Mammary epithelial cell (primary cell): Measurements from ENCODE around the gene SPTLC1.
"Not testable (repeated sequence)": the region's sequence is repeated elsewhere in the genome, so short reads cannot be mapped to it uniquely, and the experiment has no call there.

ENCODE experiments used
- CTCF ChIP-seq, 2 donors: IDR thresholded peaks in 1 of 2; conservative IDR thresholded peaks in 1 of 2; 2 replicates each; pipeline ENCODE4 v1.5.1; 2011 to 2012; ENCODE audit warnings: inconsistent platforms in 2 of 2, low read length in 2 of 2, mild to moderate bottlenecking in 2 of 2, control low read depth in 1 of 2, low read depth in 1 of 2; ENCODE audit not compliant: insufficient read depth in 1 of 2; ENCODE audit errors: extremely low read depth in 1 of 2
- EZH2 ChIP-seq: IDR thresholded peaks from 2 replicates; pipeline ENCODE4 v1.6.1; 2012; ENCODE audit warnings: low read length, inconsistent platforms, borderline replicate concordance

- TF ChIP-seq EZH2; CTCF (conservative IDR thresholded peaks at IDR 0.05 in 1 of 2, IDR thresholded peaks at IDR 0.05 in 1 of 2; ENCODE audit: extremely low read depth in 1 of 2, insufficient read depth in 1 of 2, low read depth in 1 of 2, low read length in 2 of 2): not testable (repeated sequence)
Observed at GRCh38 chr9:92155736-92156135, 40.5 kb upstream of the SPTLC1 start.
